Fibroblast of the aortic adventitia (primary cell): Measurements from ENCODE around the gene NFASC. TPM values are rescaled to one million over a fixed set of nuclear protein-coding genes. Genes with fewer than 3 reads are reported as not detected.
A peak's percentile ranks its signal among the peaks of the same experiment; 100 is the strongest.

Source experiments
- DNase-seq: peaks from one replicate; pipeline ENCODE4 v3.0.0-alpha.2; 2010; ENCODE audit warnings: low read depth
- H3K4me3 ChIP-seq: 2 replicates; pipeline ENCODE4 v1.5.1; 2011; ENCODE audit warnings: low read depth, mild to moderate bottlenecking, control low read depth, low read length, moderate library complexity
- CTCF ChIP-seq: IDR thresholded peaks from 2 replicates; pipeline ENCODE4 v1.5.1; 2011; ENCODE audit warnings: mild to moderate bottlenecking, low read length, control low read depth, inconsistent platforms; ENCODE audit not compliant: insufficient read depth
- total RNA-seq: library from RNA; depleted of rRNA; stranded (reverse); fragments of >200 nt; gene quantifications from 2 replicates; pipeline ENCODE4 v1.2.3, GENCODE V29; 2012; ENCODE audit warnings: low replicate concordance

Gene NFASC
- total RNA-seq, 1 donor, result 22.0 TPM

DNA sequence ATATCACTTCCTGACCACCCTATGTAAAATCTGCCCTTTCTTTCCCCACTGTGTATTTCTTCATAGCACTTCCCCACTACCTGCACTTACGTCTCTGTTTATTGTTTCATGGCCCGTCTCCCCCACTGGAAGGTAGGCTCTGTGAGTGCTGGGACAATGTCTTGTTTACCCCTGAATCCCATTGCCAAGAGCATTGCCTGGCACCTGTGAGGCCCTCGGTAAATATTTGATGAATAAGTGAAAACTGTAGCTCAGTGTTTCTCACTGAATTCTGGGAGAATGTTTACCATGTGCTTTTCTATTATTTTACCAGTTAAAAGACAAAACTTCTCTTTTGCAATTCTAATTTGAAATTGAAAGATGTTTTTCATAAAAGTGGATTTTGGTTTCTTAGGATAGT is 11.8 kb downstream of the NFASC start:
- H3K4me3 ChIP-seq, result no peak overlapping the region
- TF ChIP-seq CTCF, result no peak
- no peak for DNase-seq

DNA sequence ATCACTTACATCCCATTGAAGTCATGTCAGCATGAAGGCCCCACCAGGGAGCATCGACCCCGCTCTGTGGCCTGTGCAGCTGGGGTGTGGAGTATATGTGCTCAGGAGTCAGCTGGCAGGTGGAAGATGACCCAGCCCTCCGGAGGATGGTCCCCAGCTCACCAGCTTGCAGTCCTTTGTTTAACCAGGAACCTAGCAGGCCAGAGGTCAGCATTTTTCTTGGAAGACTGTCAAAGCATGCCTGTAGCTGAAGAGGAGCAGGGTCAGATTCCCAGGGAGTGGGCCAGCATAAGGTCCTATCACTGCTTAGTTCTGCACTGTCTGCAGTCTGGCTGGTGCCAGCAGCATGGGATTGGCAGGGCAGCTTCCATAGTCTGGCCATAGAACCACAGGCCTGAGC is 12.7 kb downstream of the NFASC start:
- no peak for TF ChIP-seq CTCF
- no peak for DNase-seq
- no peak overlapping the region for H3K4me3 ChIP-seq

- no peak for TF ChIP-seq CTCF
- H3K4me3 ChIP-seq, result no peak overlapping the region
- DNase-seq, result peak; percentile 87
Observed at GRCh38 chr1:204885288-204885711, 14.6 kb downstream of the NFASC start.

DNA sequence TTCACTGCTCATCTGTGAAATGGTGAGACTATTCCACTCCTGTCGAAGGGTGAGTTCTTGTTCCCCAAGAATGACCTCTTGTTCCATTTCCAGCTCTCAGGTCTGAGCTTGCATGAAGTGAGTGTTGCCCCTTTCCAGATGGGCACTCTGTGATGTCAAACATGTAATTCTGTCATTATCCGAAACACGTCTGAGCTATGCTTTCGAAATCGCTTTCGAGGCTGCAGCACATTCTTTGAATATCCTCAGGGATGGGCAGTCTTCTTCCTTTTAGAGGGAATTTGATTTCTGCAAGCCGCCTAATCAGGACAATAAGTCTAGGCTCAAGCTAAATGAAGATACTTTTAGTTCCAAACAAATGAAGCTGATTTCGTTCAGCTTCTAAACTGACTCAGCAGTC is 15.1 kb downstream of the NFASC start:
- no peak for TF ChIP-seq CTCF
- peak; percentile 63 for DNase-seq
- peak overlapping the region; percentile 6 for H3K4me3 ChIP-seq

GRCh38 chr1:204887846-204888245 is 17.2 kb downstream of the NFASC start:
- TF ChIP-seq CTCF, result no peak
- no peak overlapping the region for H3K4me3 ChIP-seq
- no peak for DNase-seq

DNA sequence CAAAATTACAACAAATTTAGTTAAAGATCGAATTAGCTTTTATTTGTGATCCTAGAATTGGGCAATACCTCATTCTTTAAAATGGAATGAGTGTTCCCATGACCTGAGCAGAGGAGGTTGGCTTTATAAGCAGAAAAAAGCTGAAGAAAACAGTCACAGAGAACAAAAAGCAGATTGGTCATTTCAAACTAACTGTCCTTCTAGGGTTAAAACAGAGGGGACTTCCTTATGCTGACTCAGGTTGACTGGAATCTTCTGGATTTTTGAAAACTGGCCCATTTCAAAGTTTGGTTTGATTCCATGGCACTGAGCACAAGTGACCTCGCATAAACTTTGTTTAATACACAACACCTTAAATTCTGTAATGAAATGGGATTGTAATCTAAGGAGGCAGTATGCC is 17.6 kb downstream of the NFASC start:
- no peak for TF ChIP-seq CTCF
- H3K4me3 ChIP-seq, result no peak overlapping the region
- peak; percentile 79 for DNase-seq

- TF ChIP-seq CTCF, result no peak
- no peak overlapping the region for H3K4me3 ChIP-seq
- peak; percentile 44 for DNase-seq
Observed at GRCh38 chr1:204889681-204890383, 19.2 kb downstream of the NFASC start.
